Measurements from ENCODE around the gene VWA2. TPM values are rescaled to one million over a fixed set of nuclear protein-coding genes. Genes with fewer than 3 reads are reported as not detected.

Gene VWA2
- polyA plus RNA-seq, 1 donor from 2014 or later = not detected

DNA sequence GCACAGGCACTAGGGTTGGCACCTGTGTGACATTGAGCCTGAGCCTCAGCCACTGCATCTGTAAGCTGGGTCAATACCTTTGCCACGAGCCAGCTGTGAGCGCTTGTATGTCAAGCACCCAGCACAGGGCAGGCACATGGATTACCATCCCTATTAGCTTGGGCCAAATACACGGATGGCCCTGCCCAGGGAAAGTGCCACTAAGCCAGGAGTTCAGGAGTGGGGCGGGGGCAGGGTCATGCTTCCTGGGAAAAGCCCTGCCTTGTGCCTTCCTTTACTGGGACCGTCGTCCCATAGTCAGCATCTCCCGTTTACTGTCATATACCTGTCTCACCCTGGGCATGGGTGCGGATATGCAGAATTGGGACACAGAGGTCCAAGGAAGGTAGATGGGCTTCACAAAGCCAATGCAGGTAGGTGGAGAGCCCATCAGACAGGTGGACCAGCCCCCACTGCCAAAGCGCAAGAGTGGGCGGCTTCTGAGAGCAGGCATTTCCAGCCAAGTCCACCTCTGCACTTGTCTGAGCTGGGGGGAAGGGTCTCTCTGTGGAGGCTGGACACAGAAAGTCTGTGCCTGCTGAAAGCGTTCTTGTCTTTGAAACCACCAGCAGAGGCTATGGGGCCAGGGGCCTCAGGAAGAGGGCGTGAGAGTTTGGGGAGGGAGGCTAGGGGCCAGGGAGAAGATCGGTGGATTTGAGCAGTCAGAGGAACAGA, 72.6 kb downstream of the VWA2 start:
- H3K79me2 ChIP-seq (replicated peaks; ENCODE audit: insufficient read depth, low read length) = no peaks in the 10 kb centered on the region
- H3K27ac ChIP-seq (ENCODE audit: low read length) = no peak overlapping the region
- TF ChIP-seq EP300 (conservative IDR thresholded peaks at IDR 0.05; ENCODE audit: poor library complexity, severe bottlenecking) = no peak
- TF ChIP-seq EZH2 (IDR thresholded peaks at IDR 0.05; ENCODE audit: borderline replicate concordance, insufficient read depth, low read length, poor library complexity, severe bottlenecking) = no peak
- no peak for TF ChIP-seq MXI1 (conservative IDR thresholded peaks at IDR 0.05; ENCODE audit: poor library complexity, severe bottlenecking)
- H3K4me3 ChIP-seq (ENCODE audit: low read length) = no peak overlapping the region
- H3K4me2 ChIP-seq (ENCODE audit: low read length) = no peak overlapping the region
- H3K9ac ChIP-seq (ENCODE audit: low read length) = no peak overlapping the region
- no peaks in the 10 kb centered on the region for H4K20me1 ChIP-seq (ENCODE audit: insufficient read depth)
- H3K9me2 ChIP-seq (ENCODE audit: insufficient read depth, low read length) = no peaks in the 10 kb centered on the region
- H3F3A ChIP-seq (ENCODE audit: insufficient read depth, low read length, poor library complexity, severe bottlenecking) = no peaks in the 10 kb centered on the region
- no peaks in the 10 kb centered on the region for H3K27me3 ChIP-seq (ENCODE audit: insufficient read depth, low read depth, low read length)
- no peak overlapping the region for H2AFZ ChIP-seq (ENCODE audit: low read depth, low read length)
- H3K9me3 ChIP-seq (ENCODE audit: low read length) = no peaks in the 10 kb centered on the region
- H3K36me3 ChIP-seq (ENCODE audit: insufficient read depth, low read length) = no peaks in the 10 kb centered on the region

DNA sequence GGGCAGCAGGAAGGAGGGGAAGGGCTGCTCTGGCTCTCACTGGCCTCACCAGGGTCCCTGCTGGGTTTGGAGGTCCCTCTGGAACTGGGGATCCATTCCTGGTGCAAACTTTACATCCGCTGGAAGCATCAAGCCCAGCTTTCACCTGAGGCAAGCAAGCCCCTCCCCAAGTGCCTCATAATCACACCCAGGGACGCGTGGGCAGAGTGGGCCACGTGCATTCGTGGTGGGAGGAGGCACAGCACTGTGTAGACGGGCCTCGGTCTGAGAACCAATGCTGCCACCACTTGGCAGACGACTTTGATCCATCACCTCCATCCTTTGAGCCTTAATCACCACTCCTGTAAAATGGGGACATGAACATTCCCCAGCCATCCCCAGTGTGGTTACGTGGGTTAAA, 74.1 kb downstream of the VWA2 start:
- Histone ChIP-seq H3K36me3 (ENCODE audit: insufficient read depth, low read length) (no peaks in the 10 kb centered on the region), H3F3A (ENCODE audit: insufficient read depth, low read length, poor library complexity, severe bottlenecking) (no peaks in the 10 kb centered on the region), H3K79me2 (replicated peaks; ENCODE audit: insufficient read depth, low read length) (no peaks in the 10 kb centered on the region), H4K20me1 (ENCODE audit: insufficient read depth) (no peaks in the 10 kb centered on the region), H3K4me2 (ENCODE audit: low read length) (no peak overlapping the region), H3K9ac (ENCODE audit: low read length) (no peak overlapping the region), H3K27ac (ENCODE audit: low read length) (no peak overlapping the region), H3K9me2 (ENCODE audit: insufficient read depth, low read length) (no peaks in the 10 kb centered on the region), H3K4me3 (ENCODE audit: low read length) (no peak overlapping the region), H3K27me3 (ENCODE audit: insufficient read depth, low read depth, low read length) (no peaks in the 10 kb centered on the region), H3K9me3 (ENCODE audit: low read length) (no peaks in the 10 kb centered on the region), H2AFZ (ENCODE audit: low read depth, low read length) (no peak overlapping the region)
- TF ChIP-seq REST (IDR thresholded peaks at IDR 0.05; ENCODE audit: borderline replicate concordance) = no peak
- TF ChIP-seq POLR2AphosphoS5 (IDR thresholded peaks at IDR 0.05) = no peak
- TF ChIP-seq SMC3 (conservative IDR thresholded peaks at IDR 0.05; ENCODE audit: poor library complexity) = no peak
- TF ChIP-seq, protein P1, sequence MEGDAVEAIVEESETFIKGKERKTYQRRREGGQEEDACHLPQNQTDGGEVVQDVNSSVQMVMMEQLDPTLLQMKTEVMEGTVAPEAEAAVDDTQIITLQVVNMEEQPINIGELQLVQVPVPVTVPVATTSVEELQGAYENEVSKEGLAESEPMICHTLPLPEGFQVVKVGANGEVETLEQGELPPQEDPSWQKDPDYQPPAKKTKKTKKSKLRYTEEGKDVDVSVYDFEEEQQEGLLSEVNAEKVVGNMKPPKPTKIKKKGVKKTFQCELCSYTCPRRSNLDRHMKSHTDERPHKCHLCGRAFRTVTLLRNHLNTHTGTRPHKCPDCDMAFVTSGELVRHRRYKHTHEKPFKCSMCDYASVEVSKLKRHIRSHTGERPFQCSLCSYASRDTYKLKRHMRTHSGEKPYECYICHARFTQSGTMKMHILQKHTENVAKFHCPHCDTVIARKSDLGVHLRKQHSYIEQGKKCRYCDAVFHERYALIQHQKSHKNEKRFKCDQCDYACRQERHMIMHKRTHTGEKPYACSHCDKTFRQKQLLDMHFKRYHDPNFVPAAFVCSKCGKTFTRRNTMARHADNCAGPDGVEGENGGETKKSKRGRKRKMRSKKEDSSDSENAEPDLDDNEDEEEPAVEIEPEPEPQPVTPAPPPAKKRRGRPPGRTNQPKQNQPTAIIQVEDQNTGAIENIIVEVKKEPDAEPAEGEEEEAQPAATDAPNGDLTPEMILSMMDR (IDR thresholded peaks at IDR 0.05; ENCODE audit: poor library complexity, severe bottlenecking) = no peak

GRCh38 chr10:114313866-114314265, 74.8 kb downstream of the VWA2 start:
- Histone ChIP-seq H3K79me2 (replicated peaks; ENCODE audit: insufficient read depth, low read length) (no peaks in the 10 kb centered on the region), H3K9ac (ENCODE audit: low read length) (no peak overlapping the region), H4K20me1 (ENCODE audit: insufficient read depth) (no peaks in the 10 kb centered on the region), H3K4me2 (ENCODE audit: low read length) (no peak overlapping the region), H3K9me2 (ENCODE audit: insufficient read depth, low read length) (no peaks in the 10 kb centered on the region), H3K9me3 (ENCODE audit: low read length) (no peaks in the 10 kb centered on the region), H3K27me3 (ENCODE audit: insufficient read depth, low read depth, low read length) (no peaks in the 10 kb centered on the region), H3F3A (ENCODE audit: insufficient read depth, low read length, poor library complexity, severe bottlenecking) (no peaks in the 10 kb centered on the region), H2AFZ (ENCODE audit: low read depth, low read length) (no peak overlapping the region), H3K4me3 (ENCODE audit: low read length) (no peak overlapping the region), H3K36me3 (ENCODE audit: insufficient read depth, low read length) (no peaks in the 10 kb centered on the region), H3K27ac (ENCODE audit: low read length) (no peak overlapping the region)
- TF ChIP-seq RAD21 (conservative IDR thresholded peaks at IDR 0.05) (no peak), SMC3 (conservative IDR thresholded peaks at IDR 0.05; ENCODE audit: poor library complexity) (no peak), EZH2 (IDR thresholded peaks at IDR 0.05; ENCODE audit: borderline replicate concordance, insufficient read depth, low read length, poor library complexity, severe bottlenecking) (no peak), MXI1 (conservative IDR thresholded peaks at IDR 0.05; ENCODE audit: poor library complexity, severe bottlenecking) (no peak), EP300 (conservative IDR thresholded peaks at IDR 0.05; ENCODE audit: poor library complexity, severe bottlenecking) (no peak), TAF1 (IDR thresholded peaks at IDR 0.05; ENCODE audit: low read depth) (no peak), REST (IDR thresholded peaks at IDR 0.05; ENCODE audit: borderline replicate concordance) (no peak), POLR2AphosphoS5 (IDR thresholded peaks at IDR 0.05) (no peak)
- TF ChIP-seq, protein P1 (IDR thresholded peaks at IDR 0.05; ENCODE audit: poor library complexity, severe bottlenecking) = no peak

Data from neural cell (in vitro differentiated cells).